Gastrocnemius medialis (tissue), 4 donors: ENCODE measurements around the gene CHTF8.

Experiments
- CTCF ChIP-seq, 5 experiments: fragments of 450-650 bp in 3 of 5; fragments of 200-600 bp in 2 of 5; sonication (generic) in 2 of 5; IDR thresholded peaks in 4 of 5; conservative IDR thresholded peaks in 1 of 5; 1 replicate in 4 of 5; 2 replicates in 1 of 5; pipeline ENCODE4 v1.5.1; 2016 to 2019; ENCODE audit warnings: antibody characterized with exemption in 5 of 5, mild to moderate bottlenecking in 3 of 5, moderate library complexity in 3 of 5
- POLR2A ChIP-seq, 2 donors: fragments of 450-650 bp; IDR thresholded peaks; one replicate each; pipeline ENCODE4 v1.6.1; 2017; ENCODE audit warnings: antibody characterized with exemption in 2 of 2, mild to moderate bottlenecking in 2 of 2, moderate library complexity in 2 of 2

- TF ChIP-seq CTCF (IDR thresholded peaks at IDR 0.05 in 4 of 5, conservative IDR thresholded peaks at IDR 0.05 in 1 of 5) (no peak), POLR2A (IDR thresholded peaks at IDR 0.05) (no peak)
Observed at GRCh38 chr16:69115837-69116236, 16.6 kb downstream of the CHTF8 start.
